ENCODE results near the gene MSMP.

MSMP gene

DNA sequence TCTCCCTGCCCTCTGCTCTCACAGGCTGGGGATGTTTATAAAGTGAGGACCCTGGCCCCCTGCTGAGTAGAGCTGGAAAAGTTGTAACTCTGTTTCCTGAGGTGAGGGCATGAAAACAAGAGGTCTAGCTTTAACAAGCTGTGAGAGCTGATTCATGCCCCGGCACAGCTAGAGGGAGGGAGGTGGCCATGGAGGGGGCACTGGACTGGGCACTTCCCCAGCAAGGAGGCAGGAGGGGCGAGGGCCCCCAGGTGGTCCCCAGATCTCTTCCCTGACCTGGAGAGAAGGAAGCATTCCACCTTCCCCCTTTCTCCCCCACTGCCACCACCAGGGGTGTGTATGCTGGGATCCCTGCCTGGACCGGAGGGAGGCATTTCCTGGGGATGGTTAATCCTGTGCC, at the start of gene MSMP:
MSMP (minus strand) TSS at position 13 of the 400 bp plus-strand sequence. CDS start 147 bp downstream, outside the sequence.
- DNase-seq (ENCODE audit: low read depth) = no peak

DNA sequence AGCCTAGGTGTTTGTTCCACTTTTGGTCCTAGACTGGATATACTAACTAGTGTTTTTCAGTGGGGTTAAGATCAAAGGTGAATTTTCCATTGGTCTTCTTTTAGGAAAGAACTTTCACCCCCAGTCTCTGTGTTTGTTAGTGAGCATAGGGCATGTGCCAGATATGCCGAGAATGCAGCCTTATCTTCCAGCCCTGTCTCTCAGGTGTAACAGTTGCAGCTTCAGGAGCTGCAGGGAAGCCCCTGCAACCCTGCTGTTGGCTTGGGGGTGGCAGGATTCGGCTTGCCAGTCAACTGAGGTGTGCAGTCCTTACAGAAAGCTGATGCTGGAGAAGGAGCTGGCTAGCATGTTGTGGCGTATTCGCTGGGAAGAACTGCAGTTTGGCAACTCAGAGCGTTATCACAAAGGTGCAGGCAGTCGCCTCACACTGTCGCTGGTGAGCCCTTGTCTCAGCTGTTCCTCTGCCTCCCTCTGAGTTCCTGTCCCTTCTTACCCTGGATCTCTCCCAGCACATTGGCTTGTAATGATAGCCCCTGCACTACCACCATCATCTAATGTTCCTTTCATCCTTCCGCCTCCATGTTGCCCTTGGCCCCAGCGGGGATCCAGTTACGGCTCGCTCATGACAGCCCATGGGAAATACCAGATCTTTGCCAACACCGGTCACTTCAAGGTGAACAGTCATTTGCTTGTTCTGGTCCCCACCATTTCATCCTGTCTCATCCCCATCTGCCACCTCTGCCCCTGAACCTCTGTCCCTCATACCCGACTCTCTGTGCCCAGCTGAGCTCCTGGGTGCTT, 47.5 kb upstream of the MSMP start:
- DNase-seq (ENCODE audit: low read depth) = no peak

DNA sequence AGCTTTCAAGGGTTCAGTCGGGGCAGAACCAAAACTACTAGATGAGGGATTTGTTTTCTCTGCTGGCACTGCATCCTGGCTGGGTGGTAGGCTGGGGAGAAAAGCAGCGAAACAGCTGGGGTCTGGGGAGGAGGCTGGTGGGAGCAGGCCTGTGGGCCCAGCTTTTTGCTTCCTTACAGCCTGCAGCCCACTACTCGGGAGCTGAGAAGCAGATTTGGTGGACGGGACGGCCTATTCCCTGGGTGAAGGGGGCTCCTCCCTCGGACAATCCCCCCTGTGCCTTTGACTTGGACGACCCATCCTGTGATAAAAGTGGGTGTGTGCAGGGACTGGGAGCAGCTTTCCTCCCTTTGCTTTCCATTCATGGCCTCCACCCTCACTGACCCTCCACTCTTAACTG, 46.5 kb upstream of the MSMP start:
- DNase-seq (ENCODE audit: low read depth) = no peak

DNA sequence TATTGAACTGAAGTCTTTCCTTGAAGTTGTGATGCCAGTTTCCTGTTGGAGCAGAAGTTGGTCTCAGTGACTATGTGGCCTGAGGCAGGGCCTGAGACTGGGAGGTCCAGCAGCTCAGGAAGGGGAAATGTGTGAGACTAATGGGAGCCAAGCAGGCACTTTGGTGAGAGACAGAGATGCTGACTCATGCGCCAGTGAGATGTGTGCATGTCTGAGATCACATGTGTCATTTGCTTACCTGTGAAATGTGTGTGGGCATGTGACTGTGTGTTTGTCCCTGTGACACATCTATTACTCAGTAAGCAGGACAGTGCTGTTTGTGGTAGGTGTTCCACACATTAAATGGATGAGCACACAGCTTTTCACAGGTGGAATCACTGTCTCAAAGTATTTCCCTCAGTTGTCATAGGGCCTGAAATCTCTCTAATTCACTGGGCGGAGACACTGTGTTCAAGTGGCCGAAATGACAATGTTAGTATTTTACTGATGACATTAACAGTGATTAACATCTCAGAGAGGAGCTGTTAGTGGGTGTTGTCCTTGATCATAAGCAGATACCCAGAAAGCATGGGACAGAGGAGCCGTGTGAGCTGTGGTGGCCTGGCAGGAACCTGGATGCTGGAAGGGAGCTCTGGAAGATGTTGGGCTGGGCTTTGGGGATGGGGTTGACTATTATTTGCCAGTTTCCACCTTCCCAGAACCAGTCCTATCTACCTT, 44.7 kb upstream of the MSMP start:
- no peak for DNase-seq (ENCODE audit: low read depth)

- DNase-seq (ENCODE audit: low read depth) = no peak
These were observed 43.4 kb upstream of the MSMP start for GRCh38 chr9:35797311-35798109.

GRCh38 chr9:35795695-35796094, 41.6 kb upstream of the MSMP start:
- DNase-seq (ENCODE audit: low read depth) = no peak

GRCh38 chr9:35793461-35793860, 39.4 kb upstream of the MSMP start:
- DNase-seq (ENCODE audit: low read depth) = no peak

DNA sequence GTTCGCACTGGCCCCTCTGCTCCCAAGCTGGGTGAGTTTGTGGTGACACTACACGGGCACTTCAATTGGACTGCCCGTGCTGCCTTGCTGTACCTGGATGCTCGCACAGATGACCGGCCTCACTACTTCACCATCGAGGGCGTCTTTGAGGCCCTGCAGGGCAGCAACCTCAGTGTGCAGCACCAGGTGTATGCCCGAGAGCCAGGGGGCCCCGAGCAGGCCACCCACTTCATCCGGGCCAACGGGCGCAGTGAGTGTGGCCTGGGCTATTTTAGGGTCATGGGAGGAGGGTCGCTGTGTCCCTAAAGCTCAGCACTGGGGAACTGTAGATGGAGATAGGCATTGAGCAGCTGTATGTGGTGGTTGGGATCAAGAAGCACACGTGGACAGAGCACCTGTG, 38.8 kb upstream of the MSMP start:
- DNase-seq (ENCODE audit: low read depth) = no peak

- DNase-seq (ENCODE audit: low read depth) = no peak
These were observed 38.1 kb upstream of the MSMP start for GRCh38 chr9:35792024-35792813.

DNA sequence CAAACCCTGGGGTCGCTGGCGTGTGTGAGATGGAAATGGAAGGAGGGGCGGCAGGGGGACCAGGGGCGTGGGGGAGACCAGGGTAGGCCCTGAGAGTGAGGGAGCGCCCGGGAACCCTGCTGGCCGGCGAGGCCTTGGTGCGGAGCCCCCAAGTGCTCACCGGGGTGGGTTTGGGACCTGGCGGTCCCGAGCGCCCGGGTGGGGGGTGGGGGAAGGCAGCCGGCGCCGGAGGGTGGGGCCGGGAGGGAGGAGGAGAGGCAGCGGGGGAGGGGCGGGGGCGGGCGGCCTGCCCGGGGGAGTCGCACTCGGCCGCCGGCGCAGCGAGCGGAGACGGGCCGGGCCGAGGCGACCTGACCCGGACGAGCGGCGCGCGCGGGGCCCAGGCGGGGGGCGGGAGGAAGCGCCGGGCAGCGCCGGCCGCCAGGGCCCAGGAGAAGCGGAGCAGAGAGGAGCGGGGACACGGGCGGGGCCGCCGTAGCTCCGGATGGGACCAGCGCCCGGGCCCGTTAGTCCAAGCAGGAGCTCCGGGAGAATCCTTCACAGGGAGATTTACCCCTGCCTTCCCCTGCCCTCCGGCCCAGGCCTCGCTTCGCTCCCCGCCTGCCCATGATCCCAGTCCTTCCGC, 37.3 kb upstream of the MSMP start, which contains the start of gene NPR2:
NPR2 (plus strand) TSS at position 295 of the 625 bp plus-strand sequence. CDS start 818 bp downstream, outside the sequence.
- DNase-seq (ENCODE audit: low read depth) = no peak

DNA sequence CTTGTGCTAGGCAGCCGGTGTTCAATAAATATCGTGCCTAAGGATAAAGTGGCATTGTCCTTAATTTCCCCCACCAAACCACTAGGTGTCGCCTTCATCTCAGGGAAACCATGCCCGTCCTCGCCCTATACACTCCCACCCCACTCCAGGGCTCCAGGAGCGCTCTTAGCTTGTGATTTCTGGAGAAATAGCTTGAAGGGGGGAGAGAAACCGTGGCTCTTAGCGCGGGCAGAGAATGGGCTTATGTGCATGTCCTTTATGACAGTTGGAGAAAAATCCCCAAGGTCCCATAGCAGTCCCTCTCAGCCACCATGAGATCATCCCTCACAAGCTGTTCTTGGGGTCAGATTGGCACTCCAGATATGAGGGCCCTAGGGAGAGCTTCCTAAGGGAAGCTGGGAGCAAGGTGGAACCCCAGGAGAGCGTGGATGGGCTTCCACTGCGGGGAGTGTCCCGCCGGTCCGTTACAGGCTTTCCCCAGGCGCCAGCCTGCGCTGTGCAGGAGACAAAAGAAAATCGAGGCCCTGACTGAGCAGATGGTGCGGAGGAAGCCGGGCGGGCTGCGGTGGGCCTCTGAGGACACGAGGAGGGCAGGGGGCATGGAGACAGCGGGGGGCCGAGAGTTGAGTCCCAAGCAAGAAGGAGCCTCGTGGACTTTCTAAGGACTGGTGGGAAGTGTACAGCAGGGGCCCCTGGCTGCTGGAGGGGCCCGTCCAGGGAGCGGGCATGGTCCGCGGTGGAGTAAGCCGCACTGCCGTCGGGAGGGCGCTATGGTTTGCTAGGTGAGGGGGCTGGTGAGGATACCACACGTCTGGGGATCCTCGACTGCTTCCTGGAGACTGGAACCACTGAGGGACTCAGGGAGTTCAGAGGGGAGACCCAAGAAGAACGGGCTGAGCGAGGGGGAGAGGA, 36.6 kb upstream of the MSMP start:
- peak; percentile 69 for DNase-seq (ENCODE audit: low read depth)

DNA sequence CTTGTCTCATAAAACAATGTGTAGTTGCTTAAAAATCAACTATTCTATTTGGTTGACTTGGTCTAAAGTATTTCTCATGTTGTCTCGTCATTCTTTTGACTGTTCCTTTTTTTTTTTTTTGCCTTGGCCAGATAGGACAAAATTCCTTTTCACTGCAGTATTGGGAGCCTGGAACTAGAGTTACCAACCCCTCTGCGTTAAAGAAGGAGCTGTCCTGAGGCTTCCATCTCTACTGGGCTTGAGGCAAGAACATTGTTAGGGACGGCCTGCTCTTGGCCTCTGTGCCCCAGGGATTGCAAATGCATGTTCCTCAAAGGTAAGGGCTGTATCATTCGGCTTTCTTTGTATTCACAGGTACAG, 35.9 kb upstream of the MSMP start:
- no peak for DNase-seq (ENCODE audit: low read depth)

DNA sequence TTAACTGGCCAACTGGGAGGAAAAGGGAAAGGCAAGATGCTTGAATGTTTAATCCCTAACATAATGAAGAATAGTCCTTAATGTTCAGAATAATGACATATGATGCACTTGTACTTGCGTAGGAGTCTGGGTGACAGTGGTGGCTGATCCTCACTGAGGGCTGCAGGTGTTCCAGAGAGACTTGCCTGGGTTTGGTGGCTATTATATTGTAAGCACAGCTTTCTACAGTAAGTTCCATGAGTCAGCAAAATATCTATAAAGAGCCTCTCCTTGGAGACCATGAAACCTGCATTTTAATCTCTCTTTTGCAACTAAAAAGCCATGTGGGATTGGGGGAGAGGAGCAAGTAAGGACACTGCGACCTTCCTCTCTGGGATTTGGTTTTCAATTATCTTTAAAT, 35.5 kb upstream of the MSMP start:
- no peak for DNase-seq (ENCODE audit: low read depth)

- DNase-seq (ENCODE audit: low read depth) = no peak
These were observed 29.3 kb upstream of the MSMP start for GRCh38 chr9:35783418-35783817.

DNA sequence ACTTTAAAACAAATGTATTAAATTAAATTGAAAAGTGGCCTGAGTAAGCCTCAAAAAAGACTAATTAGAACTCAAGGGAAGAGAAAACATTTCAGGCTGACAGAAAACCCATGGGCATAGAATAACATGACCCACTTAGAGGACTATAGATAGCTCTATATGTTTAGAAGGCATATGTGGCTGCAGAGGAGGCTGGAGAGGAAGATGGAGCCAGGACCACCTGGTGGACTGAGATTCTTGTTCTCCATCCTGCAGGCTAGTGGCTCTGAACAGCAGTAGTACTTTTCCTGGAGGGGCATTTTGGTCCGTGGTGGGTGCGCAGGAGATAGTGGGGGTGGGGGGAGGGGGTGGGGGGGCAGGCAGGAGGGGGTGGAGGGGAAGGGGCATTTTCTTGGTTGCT, 27.0 kb upstream of the MSMP start:
- no peak for DNase-seq (ENCODE audit: low read depth)

DNA sequence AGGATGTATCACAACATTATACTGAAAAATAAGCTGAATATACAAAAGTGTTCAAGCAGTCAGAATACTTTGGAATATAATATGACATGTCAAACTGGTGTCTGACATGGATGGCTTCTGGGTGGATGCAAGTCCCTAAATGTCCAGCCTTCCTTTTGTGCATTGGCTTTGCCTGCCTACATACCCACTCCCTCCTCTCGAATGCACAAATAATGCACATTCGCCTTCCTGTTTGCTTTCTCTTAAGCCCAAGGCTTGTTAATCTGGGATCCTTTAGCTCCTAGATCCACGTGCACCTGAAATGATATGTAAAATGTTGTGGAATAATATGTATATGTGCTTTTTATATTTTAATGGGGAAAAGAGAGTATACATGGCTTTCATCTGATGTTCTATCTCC, 24.4 kb upstream of the MSMP start:
- no peak for DNase-seq (ENCODE audit: low read depth)

GRCh38 chr9:35776018-35776417, 21.9 kb upstream of the MSMP start:
- no peak for DNase-seq (ENCODE audit: low read depth)

GRCh38 chr9:35774907-35775635, 21.0 kb upstream of the MSMP start:
- no peak for DNase-seq (ENCODE audit: low read depth)

DNA sequence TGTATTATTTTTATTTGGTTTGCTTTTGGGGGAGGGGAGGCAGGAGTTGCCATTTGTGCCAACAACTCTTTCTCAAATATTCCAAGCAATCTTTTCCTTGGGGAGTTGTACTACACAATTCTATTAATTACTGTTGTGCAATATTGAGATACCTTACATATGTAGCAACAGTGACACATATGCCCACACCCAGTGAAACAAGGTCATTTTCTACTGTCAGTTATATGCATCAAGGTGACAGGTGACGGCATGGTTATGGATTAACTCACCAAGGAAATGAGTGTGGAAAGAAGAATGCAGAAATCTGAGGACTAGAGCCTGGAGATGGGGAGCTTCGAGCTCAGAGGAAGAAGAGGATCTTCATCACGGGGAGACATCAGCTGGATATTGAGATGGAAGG, 17.9 kb upstream of the MSMP start:
- DNase-seq (ENCODE audit: low read depth) = no peak

- DNase-seq (ENCODE audit: low read depth) = no peak
These were observed 17.5 kb upstream of the MSMP start for GRCh38 chr9:35771534-35771933.

Data from stromal cell of bone marrow (primary cell).